B cell (primary cell): ENCODE data around the gene NT5C3A. TPM values are rescaled to one million over a fixed set of nuclear protein-coding genes. Genes with fewer than 3 reads are reported as not detected.

Source experiments
- ATAC-seq: fragments of 200-7000 bp; cut with Tn5 transposase; one replicate; pipeline ENCODE4 v1.10.0; 2021; ENCODE audit warnings: low read depth, mild to moderate bottlenecking, moderate number of reproducible peaks, moderate library complexity
- CTCF ChIA-PET: fragments of 350-600 bp; sonication (Branson Sonifier 250); formaldehyde crosslinking; loops from one replicate; lab custom pipeline; 2021; ENCODE audit warnings: antibody characterized with exemption, inconsistent platforms; lab: Charles Lee
- POLR2A ChIA-PET: fragments of 350-600 bp; sonication (Branson Sonifier 250); formaldehyde crosslinking; loops from one replicate; lab custom pipeline; 2021; ENCODE audit warnings: antibody characterized with exemption; lab: Charles Lee
- DNase-seq: peaks from one replicate; pipeline ENCODE4 v3.0.0; 2013
- H2AFZ ChIP-seq: 2 replicates; pipeline ENCODE4 v1.6.1; 2012; ENCODE audit warnings: mild to moderate bottlenecking, low read depth, low read length; ENCODE audit not compliant: insufficient read depth, poor library complexity, severe bottlenecking
- H3K27ac ChIP-seq, 2 donors: 1 replicate in 1 of 2; 2 replicates in 1 of 2; pipeline ENCODE4 v1.5.1; 2012 to 2013; ENCODE audit warnings: low read length in 2 of 2, mild to moderate bottlenecking in 2 of 2, moderate library complexity in 1 of 2
- H3K27me3 ChIP-seq, 4 experiments: fragments of 200-600 bp in 1 of 4; sonication (generic) in 1 of 4; replicated peaks in 1 of 4; 1 replicate in 2 of 4; 2 replicates in 2 of 4; pipeline versions ENCODE4 v1.6.1 to v1.7.0; 2013 to 2016; ENCODE audit warnings: low read length in 3 of 4, mild to moderate bottlenecking in 2 of 4, mixed read lengths in 1 of 4, moderate library complexity in 1 of 4; ENCODE audit not compliant: insufficient read depth in 4 of 4, control insufficient read depth in 3 of 4; ENCODE audit errors: control extremely low read depth in 1 of 4
- H3K36me3 ChIP-seq, 2 experiments: replicated peaks in 1 of 2; 1 replicate in 1 of 2; 2 replicates in 1 of 2; pipeline versions ENCODE4 v1.6.1 to v1.7.1; 2013; ENCODE audit warnings: low read length in 1 of 2; ENCODE audit not compliant: insufficient read depth in 2 of 2, control insufficient read depth in 1 of 2; ENCODE audit errors: control extremely low read depth in 1 of 2, extremely low read depth in 1 of 2
- H3K4me1 ChIP-seq, 2 donors: fragments of 200-600 bp in 1 of 2; sonication (generic) in 1 of 2; 1 replicate in 1 of 2; 2 replicates in 1 of 2; pipeline versions ENCODE4 v1.5.1 to v1.6.1; 2013 to 2017; ENCODE audit warnings: low read length in 2 of 2; ENCODE audit not compliant: control insufficient read depth in 2 of 2, insufficient read depth in 2 of 2
- H3K4me2 ChIP-seq: replicated peaks from 2 replicates; pipeline ENCODE3; 2012; ENCODE audit warnings: mild to moderate bottlenecking, low read depth, low read length; ENCODE audit not compliant: poor library complexity, severe bottlenecking
- H3K4me3 ChIP-seq, 5 experiments: fragments of 200-600 bp in 1 of 5; sonication (generic) in 1 of 5; 1 replicate in 3 of 5; 2 replicates in 2 of 5; pipeline versions ENCODE4 v1.5.1 to v1.7.0; 2011 to 2016; ENCODE audit warnings: low read length in 4 of 5, mild to moderate bottlenecking in 4 of 5, low read depth in 2 of 5, control low read depth in 1 of 5, moderate library complexity in 1 of 5; ENCODE audit not compliant: insufficient read depth in 1 of 5; ENCODE audit errors: control extremely low read depth in 1 of 5, extremely low read depth in 1 of 5
- H3K79me2 ChIP-seq: fragments of 200-600 bp; sonication (generic); one replicate; pipeline ENCODE4 v1.6.0; 2016; ENCODE audit warnings: low read length; ENCODE audit not compliant: control insufficient read depth, insufficient read depth
- H3K9ac ChIP-seq: fragments of 200-600 bp; sonication (generic); 2 replicates; pipeline ENCODE4 v1.6.1; 2017; ENCODE audit warnings: mild to moderate bottlenecking, low read length, moderate library complexity
- H3K9me3 ChIP-seq, 3 donors: one replicate each; pipeline versions ENCODE4 v1.6.1 to v1.7.1; 2013; ENCODE audit warnings: low read length in 2 of 3; ENCODE audit not compliant: control insufficient read depth in 2 of 3, insufficient read depth in 1 of 3; ENCODE audit errors: control extremely low read depth in 1 of 3
- H4K20me1 ChIP-seq: 2 replicates; pipeline ENCODE4 v1.6.0; 2012; ENCODE audit warnings: mild to moderate bottlenecking, low read length; ENCODE audit not compliant: insufficient read depth, control insufficient read depth, poor library complexity, severe bottlenecking
- H3K27ac Mint-ChIP-seq: one replicate; pipeline ENCODE4 v1.8.0; 2021; ENCODE audit warnings: mixed read lengths
- H3K27me3 Mint-ChIP-seq: one replicate; pipeline ENCODE4 v1.8.0; 2021; ENCODE audit warnings: mixed read lengths
- H3K4me1 Mint-ChIP-seq: one replicate; pipeline ENCODE4 v1.8.0; 2021; ENCODE audit warnings: mixed read lengths
- H3K4me3 Mint-ChIP-seq: one replicate; pipeline ENCODE4 v1.8.0; 2021; ENCODE audit warnings: mixed read lengths
- H3K9me3 Mint-ChIP-seq: one replicate; pipeline ENCODE4 v1.8.0; 2022; ENCODE audit warnings: mixed read lengths; ENCODE audit not compliant: insufficient read depth
- EZH2 ChIP-seq: IDR thresholded peaks from 2 replicates; pipeline ENCODE4 v1.6.1; 2012; ENCODE audit warnings: borderline replicate concordance, low read depth, mild to moderate bottlenecking, moderate library complexity, low read length; ENCODE audit not compliant: insufficient read depth, poor library complexity, severe bottlenecking
- WGBS: methylation state at CpG from one replicate; pipeline ENCODE4 v1.1.5; 2013; ENCODE audit warnings: missing lambda C conversion rate; ENCODE audit not compliant: insufficient coverage; 5-methylcytosine and 5-hydroxymethylcytosine counted together
- intact Hi-C: fragments of 100-400 bp; cut with micrococcal nuclease; formaldehyde crosslinking; loops from one replicate; pipeline ENCODE4 v1.10.0; 2022
- polyA plus RNA-seq: library from polyadenylated mRNA; depleted of rRNA; stranded (reverse); fragments of >200 nt; gene quantifications from 2 replicates; pipeline ENCODE4 v1.2.3, GENCODE V29; 2012
- total RNA-seq, 2 donors: library from RNA; stranded (reverse); fragments of 120-200 nt in 1 of 2; gene quantifications; 1 replicate in 1 of 2; 2 replicates in 1 of 2; pipeline versions ENCODE4 v1.2.3 to v1.2.4, GENCODE V29; 2013 to 2022
- TF ChIP-seq, protein P1 (sequence below): fragments of 200-600 bp; IDR thresholded peaks from one replicate; pipeline ENCODE4 v1.8.0; 2022; ENCODE audit warnings: antibody characterized with exemption, mild to moderate bottlenecking

The NT5C3A gene
- total and polyA plus RNA-seq, 2 donors (not counting 1 experiment from before 2014, with no cell fraction given): 37.3 to 41.0 TPM

- peak; percentile 91 for DNase-seq
- Histone ChIP-seq H3K4me3 (peak within 1 kb of the TSS; percentile 63 to 94 (median 74)), H2AFZ (peak within 1 kb of the TSS; percentile 79), H3K27me3 (peaks cover 0 to 4% (median 0%) of the 10 kb centered on the region in 4 experiments), H3K36me3 (no peaks in the 10 kb centered on the region), H3K9ac (peak within 1 kb of the TSS; percentile 89), H3K9me3 (no peaks in the 10 kb centered on the region), H4K20me1 (peaks cover 11% of the 10 kb centered on the region), H3K4me2 (peak within 1 kb of the TSS; percentile 85), H3K79me2 (peaks cover 54% of the 10 kb centered on the region), H3K27ac (peak within 1 kb of the TSS; percentile 34 to 91), H3K4me1 (peaks cover 42 to 45% of the 10 kb centered on the region in 2 donors)
- Mint-ChIP-seq H3K9me3 (no peaks in the 10 kb centered on the region), H3K4me1 (peaks cover 46% of the 10 kb centered on the region), H3K27me3 (peaks cover 14% of the 10 kb centered on the region), H3K4me3 (peak within 1 kb of the TSS; percentile 95), H3K27ac (peak within 1 kb of the TSS; percentile 79)
- ATAC-seq: peak; percentile 88
- CTCF ChIA-PET: interaction anchor here (0.7 to 5.0 kb wide), 36 partner anchors 9 to 806 kb away, joined by 3 to 66 read pairs (median 4); partner anchors contain the start of genes BBS9, LSM5 and NT5C3A
- under 1% methylated on average over 89 of the region's 100 CpGs for WGBS
- POLR2A ChIA-PET: interaction anchor here (1.2 to 2.1 kb wide), 5 partner anchors 19 to 613 kb away, joined by 3 to 13 read pairs (median 4); partner anchors contain the start of genes AVL9 and NT5C3A
- TF ChIP-seq, protein P1, sequence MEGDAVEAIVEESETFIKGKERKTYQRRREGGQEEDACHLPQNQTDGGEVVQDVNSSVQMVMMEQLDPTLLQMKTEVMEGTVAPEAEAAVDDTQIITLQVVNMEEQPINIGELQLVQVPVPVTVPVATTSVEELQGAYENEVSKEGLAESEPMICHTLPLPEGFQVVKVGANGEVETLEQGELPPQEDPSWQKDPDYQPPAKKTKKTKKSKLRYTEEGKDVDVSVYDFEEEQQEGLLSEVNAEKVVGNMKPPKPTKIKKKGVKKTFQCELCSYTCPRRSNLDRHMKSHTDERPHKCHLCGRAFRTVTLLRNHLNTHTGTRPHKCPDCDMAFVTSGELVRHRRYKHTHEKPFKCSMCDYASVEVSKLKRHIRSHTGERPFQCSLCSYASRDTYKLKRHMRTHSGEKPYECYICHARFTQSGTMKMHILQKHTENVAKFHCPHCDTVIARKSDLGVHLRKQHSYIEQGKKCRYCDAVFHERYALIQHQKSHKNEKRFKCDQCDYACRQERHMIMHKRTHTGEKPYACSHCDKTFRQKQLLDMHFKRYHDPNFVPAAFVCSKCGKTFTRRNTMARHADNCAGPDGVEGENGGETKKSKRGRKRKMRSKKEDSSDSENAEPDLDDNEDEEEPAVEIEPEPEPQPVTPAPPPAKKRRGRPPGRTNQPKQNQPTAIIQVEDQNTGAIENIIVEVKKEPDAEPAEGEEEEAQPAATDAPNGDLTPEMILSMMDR: peak; percentile 70
- TF ChIP-seq EZH2: no peak
- intact Hi-C loops: loop anchor here (1.0 to 2.0 kb wide), 9 partner anchors 20 to 618 kb away; partner anchors contain the start of genes BBS9 and LSM5
These were observed 46.6 kb upstream of the NT5C3A start, which contains the start of gene RP9 for GRCh38 chr7:33109005-33109757. RP9 (minus strand) TSS chr7:33109404; CDS start chr7:33109372, 32 bp downstream.
